Tongue (tissue), 2 donors: Measurements from ENCODE around the gene ATXN2. TPM values are rescaled to one million over a fixed set of nuclear protein-coding genes. Genes with fewer than 3 reads are reported as not detected.
"Not testable (repeated sequence)": the region's sequence is repeated elsewhere in the genome, so short reads cannot be mapped to it uniquely, and the experiment has no call there.

Experiments
- DNase-seq: peaks from one replicate; pipeline ENCODE4 v3.0.0-alpha.2; 2015
- total RNA-seq: library from RNA; depleted of rRNA; stranded (reverse); fragments of >200 nt; gene quantifications from one replicate; pipeline ENCODE4 v1.2.3, GENCODE V29; 2014

ATXN2 gene
- 51.4 TPM for total RNA-seq

DNA sequence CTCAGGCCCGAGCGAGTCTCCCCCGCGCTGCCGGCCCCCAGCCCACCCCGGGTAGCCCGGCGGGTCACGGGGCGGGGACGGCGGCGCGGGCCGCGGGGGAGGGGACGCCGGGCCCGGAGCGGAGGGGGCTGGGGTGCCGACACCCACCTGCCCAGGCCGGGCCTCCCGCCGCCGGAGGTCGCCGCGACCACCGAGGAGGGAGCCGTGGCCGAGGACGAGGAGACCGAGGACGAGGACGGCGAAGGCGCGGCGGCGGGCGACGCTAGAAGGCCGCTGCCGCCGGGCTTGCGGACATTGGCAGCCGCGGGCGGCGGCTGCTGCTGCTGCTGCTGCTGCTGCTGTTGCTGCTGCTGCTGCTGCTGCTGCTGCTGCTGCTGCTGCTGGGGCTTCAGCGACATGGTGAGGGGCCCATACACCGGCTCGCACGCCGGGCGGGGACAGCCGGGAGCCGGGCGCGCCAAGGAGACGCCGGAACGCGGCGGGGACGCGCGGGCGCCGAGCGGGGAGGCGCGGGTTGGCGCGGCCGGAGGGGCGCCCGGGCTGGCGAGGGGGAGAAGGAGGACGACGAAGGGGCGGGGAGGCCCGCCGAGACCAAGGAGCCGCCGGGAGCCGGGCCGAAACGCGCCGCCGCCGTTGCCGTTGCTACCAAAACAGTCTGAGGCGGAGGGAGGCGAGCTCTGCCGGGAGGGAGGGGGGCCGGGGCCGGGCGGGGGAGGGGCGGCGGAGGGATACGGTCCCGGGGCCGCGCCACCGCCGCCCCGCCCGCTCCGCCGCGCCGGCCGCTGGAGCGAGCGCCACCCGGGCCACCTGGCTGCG lies at the start of gene ATXN2:
Gene ATXN2, minus strand, starts transcription at position 679 of the 816 bp plus-strand sequence. Its CDS starts 281 bp downstream, at position 398.
- DNase-seq: peak; percentile 83

- DNase-seq: no peak
Measured at GRCh38 chr12:111645433-111645832, 46.3 kb upstream of the ATXN2 start.

DNA sequence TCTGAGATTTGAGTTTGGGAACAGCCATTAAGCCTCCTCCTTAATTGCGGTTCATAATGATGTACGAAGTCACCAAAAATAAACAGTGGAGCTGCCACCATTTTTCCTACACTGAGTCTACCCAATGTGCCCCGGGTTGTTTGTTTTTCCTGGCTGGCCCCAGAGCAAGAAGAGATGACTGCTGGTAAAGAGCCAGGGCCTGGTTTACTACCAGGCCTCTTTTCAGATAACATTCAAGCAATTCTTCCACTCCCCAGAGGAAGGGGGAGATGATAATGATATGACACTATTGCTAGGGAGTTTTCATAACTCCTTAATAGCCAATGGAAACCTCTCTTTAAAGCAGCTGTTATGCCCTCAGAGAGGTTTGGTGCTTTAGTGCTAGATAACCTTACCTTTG lies 44.3 kb upstream of the ATXN2 start:
- DNase-seq: no peak

- DNase-seq: no peak
Measured at GRCh38 chr12:111642681-111643426, 43.7 kb upstream of the ATXN2 start.

GRCh38 chr12:111640506-111640905 lies 41.4 kb upstream of the ATXN2 start:
- no peak for DNase-seq

DNA sequence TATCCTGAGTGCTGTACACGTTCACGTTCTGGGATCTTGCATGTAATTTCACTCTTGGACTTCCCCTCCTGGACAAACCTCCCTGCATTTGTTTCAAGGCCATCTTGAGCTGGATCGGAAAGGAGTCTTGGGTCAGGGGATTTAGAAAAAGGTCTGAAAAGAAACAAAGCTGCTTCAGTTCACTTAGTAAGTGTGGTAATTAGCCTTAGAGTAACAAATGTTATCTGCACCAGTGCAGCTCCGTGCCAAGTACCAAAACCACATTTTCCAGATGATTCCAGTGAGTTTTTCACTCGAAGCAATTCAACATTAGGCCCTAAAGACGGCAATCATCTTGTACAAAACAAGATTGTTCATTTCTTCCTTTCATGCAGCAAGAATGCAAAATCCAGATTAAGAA lies 39.4 kb upstream of the ATXN2 start:
- DNase-seq: peak; percentile 26

- peak; percentile 96 for DNase-seq
Measured at GRCh38 chr12:111636209-111636945, 37.3 kb upstream of the ATXN2 start.

DNA sequence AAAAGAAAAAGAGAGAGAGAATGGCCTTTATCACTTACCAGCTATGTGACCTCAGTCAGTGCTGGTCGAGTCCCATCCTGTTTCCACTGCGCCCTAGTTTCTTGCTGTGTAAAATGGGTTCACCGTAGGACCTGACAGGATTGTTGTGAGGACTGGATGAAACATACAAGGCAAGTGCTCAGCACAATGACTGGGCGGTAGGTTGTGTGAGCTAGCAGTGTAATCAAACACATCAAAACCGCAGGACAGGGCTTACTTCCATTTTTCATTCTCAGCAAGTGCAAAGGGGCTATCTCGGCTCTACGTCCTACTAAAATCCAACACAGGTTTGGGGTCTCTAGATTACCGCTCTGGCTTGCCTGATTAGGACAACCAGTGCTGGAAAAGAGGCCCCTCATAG lies 36.4 kb upstream of the ATXN2 start:
- peak; percentile 34 for DNase-seq

- no peak for DNase-seq
Measured at GRCh38 chr12:111628505-111629260, 29.6 kb upstream of the ATXN2 start.

DNA sequence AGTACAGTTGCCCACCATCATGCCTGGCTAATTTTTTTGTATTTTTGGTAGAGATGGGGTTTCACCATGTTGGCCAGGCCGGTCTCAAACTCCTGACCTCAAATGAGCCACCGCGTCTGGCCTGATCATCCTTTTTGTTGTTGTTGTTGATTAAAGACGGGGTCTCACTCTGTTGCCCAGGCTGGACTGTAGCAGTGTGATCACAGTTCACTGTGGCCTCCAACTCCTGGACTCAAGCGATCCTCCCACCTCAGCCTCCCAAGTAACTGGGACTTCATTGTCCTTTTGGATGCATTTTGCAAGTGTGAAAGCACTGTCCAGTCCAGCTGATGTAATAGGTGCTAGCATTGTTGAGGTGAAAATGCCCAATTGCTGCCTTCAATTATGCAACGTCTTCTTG lies 27.1 kb upstream of the ATXN2 start:
- DNase-seq: no peak

DNA sequence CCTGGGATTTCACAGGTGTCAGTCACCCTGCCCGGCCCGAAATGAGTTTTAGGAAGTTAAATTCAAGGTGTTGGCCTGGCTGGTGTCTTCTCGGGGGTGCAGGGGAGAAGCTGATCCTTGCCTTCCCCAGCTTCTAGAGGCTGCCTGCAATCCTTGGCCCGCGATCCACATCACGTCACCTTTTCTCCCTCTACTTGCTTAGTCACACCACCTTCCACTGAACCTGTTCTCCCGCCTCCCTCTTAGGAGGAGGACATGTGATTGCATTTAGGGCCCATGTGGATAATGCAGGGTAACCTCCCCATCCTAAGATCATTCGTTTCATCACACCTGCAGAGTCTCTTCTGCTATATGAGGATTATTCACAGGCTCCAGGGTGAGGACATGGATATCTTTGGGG lies 25.4 kb upstream of the ATXN2 start:
- DNase-seq: no peak

DNA sequence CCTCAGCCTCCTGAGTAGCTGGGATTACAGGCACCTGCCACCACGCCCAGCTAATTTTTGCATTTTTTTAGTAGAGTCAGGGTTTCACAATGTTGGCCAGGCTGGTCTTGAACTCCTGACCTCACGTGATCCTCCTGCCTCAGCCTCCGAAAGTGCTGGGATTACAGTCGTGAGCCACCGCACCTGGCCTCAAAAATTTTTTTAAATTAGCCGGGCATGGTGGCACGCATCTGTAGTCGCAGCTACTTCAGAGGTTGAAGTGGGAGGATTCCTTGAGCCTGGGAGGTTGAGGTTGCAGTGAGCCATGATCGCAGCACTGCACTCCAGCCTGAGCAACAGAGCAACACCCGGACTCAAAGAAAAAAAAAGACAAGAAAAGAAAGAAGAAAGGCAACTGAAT lies 18.7 kb upstream of the ATXN2 start:
- not testable (repeated sequence) for DNase-seq

DNA sequence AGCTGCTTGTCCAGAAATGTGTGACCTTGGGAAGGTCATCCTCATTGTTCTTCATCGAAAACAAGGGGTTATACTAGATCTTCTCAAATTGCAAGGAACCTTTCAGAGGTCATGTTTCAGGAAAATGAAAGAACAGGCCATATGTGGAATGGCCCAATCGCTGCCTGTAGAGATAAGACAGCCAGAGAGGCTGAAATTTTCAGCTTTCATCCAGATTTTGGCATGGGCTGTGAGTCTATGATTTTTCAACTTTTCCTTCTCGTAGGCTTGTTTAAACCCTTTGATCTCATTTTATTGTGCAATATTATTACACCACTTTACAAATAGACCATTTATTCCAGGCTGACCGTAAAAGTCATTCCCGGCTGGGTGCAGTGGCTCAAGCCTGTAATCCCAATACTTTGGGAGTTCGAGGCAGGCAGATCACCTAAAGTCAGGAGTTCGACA lies 17.1 kb upstream of the ATXN2 start:
- DNase-seq: no peak

- DNase-seq: no peak
Measured at GRCh38 chr12:111607239-111607638, 8.1 kb upstream of the ATXN2 start.

DNA sequence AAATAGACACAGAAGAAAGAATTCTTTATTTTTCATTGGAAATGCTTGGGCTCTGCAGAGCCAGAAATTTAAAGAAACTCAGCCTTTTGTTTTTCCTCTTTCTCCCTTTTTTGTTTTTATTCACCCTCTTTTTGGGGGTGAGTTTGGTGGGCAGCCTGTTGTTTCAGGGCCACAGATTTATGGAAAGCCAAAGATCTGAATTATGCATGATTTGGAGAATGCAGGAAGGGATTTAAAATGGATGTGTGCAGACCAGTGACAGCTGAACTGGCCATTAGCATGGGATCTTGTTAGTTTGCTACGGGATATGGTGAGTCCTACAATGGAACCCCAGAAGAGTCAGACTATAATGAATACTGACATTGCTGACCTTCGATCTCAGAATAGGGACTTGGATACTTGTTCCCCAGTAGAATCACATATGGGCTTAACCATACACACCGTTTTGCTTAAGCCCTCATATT lies 7.7 kb upstream of the ATXN2 start:
- no peak for DNase-seq

GRCh38 chr12:111605911-111606766 lies 7.0 kb upstream of the ATXN2 start:
- no peak for DNase-seq

DNA sequence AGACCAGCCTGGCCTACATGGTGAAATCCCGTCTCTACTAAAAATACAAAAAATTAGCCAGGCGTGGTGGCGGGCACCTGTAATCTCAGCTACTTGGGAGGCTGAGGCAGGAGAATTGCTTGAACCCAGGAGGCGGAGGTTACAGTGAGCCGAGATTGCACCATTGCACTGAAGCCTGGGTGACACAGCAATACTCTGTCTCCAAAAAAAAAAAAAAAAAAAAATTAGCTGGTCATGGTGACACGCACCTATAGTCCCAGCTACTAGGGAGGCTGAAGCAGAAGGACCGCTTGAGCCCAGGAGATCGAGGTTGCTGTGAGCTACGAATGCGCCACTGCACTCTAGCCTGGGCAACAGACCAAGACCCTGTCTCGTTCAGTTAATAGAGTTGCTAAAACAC lies 3.7 kb upstream of the ATXN2 start:
- DNase-seq: not testable (repeated sequence)

- DNase-seq: no peak
Measured at GRCh38 chr12:111602348-111602747, 3.2 kb upstream of the ATXN2 start.

- not testable (repeated sequence) for DNase-seq
Measured at GRCh38 chr12:111600986-111601385, 1.9 kb upstream of the ATXN2 start.

DNA sequence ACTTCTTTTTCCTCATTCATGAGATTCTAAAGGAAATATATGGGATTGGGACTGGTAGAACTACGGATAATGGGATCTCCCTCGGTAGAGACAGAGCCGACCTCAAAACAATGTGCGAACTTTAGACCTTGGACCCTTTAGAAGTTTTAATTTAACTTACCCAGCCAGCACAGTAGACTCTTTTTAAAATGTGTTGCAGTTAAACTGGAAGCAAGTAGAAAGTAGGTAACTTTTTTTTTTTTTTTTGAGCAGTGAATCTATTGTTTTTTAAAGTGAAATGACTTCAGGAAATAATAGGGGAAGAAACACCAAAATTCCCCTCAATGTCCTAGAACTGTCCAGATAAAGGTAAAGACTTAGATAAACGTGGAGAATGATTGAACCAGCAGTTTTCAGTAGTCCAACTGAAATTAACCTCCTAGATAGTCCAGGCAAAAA lies 1.1 kb upstream of the ATXN2 start:
- DNase-seq: no peak
